HepG2 (cell line): ENCODE data around the gene GRK5. TPM values are rescaled to one million over a fixed set of nuclear protein-coding genes. Genes with fewer than 3 reads are reported as not detected.

Experiments
- ATAC-seq: fragments of 200-7000 bp; cut with Tn5 transposase; 3 replicates; pipeline ENCODE4 v1.9.1; 2020; ENCODE audit warnings: mild to moderate bottlenecking, moderate library complexity
- BruUV-seq: library from RNA; stranded (reverse); fragments of 400-500 nt; replicated peaks from 2 replicates; lab custom pipeline; 2021; lab: Mats Ljungman, UMichigan
- CTCF ChIA-PET: fragments of 300-600 bp; formaldehyde crosslinking; extraction: SDS; loops from one replicate; lab custom pipeline; 2021; ENCODE audit warnings: low total read pairs, inconsistent platforms, low intra/inter-chr PET ratio; lab: Yijun Ruan, JAX
- POLR2A ChIA-PET: fragments of 350-600 bp; sonication (Branson Sonifier 250); formaldehyde crosslinking; loops from one replicate; lab custom pipeline; 2020; ENCODE audit warnings: antibody characterized with exemption, inconsistent platforms; lab: Yijun Ruan, JAX
- DNase-seq: peaks from one replicate; pipeline ENCODE4 v3.0.0-alpha.2; 2015; ENCODE audit warnings: low spot score
- FAIRE-seq: peaks from 3 replicates; lab custom pipeline; 2011; peaks lifted over from hg19 to GRCh38; lab: Jason Lieb, UNC
- H2AFZ ChIP-seq: one replicate; pipeline ENCODE4 v1.6.1; 2011; ENCODE audit warnings: low read length, inconsistent platforms
- H3K27ac ChIP-seq: fragments of 300-600 bp; 3 replicates; pipeline ENCODE4 v1.8.0; 2011; ENCODE audit warnings: mixed run types, mild to moderate bottlenecking, mixed read lengths, low read length, inconsistent platforms; ENCODE audit not compliant: insufficient read depth; ENCODE audit errors: extremely low read length
- H3K27me3 ChIP-seq, 2 experiments: fragments of 200-600 bp in 1 of 2; 2 replicates in 1 of 2; 3 replicates in 1 of 2; pipeline versions ENCODE4 v1.6.0 to v1.8.0; 2011; ENCODE audit warnings: low read length in 2 of 2, mild to moderate bottlenecking in 2 of 2, moderate library complexity in 2 of 2, inconsistent platforms in 1 of 2; ENCODE audit not compliant: insufficient read depth in 2 of 2, control insufficient read depth in 1 of 2
- H3K36me3 ChIP-seq, 2 experiments: fragments of 200-600 bp in 1 of 2; replicated peaks in 1 of 2; 2 replicates in 1 of 2; 3 replicates in 1 of 2; pipeline versions ENCODE4 v1.5.1 to v1.8.0; 2011; ENCODE audit warnings: low read length in 2 of 2, inconsistent platforms in 1 of 2; ENCODE audit not compliant: insufficient read depth in 2 of 2, control insufficient read depth in 1 of 2
- H3K4me1 ChIP-seq: 2 replicates; pipeline ENCODE4 v1.5.1; 2012; ENCODE audit warnings: low read length, inconsistent platforms; ENCODE audit not compliant: insufficient read depth
- H3K4me2 ChIP-seq: 2 replicates; pipeline ENCODE4 v1.6.0; 2011; ENCODE audit warnings: low read depth, low read length, inconsistent platforms
- H3K4me3 ChIP-seq, 3 experiments: fragments of 200-600 bp in 1 of 3; sonication (generic), shearing (Covaris generic) in 1 of 3; replicated peaks in 1 of 3; 2 replicates each; pipeline ENCODE4 v1.5.1; 2011 to 2016; ENCODE audit warnings: low read length in 3 of 3, inconsistent platforms in 2 of 3, low read depth in 2 of 3, mild to moderate bottlenecking in 2 of 3, control low read depth in 1 of 3, mixed read lengths in 1 of 3; ENCODE audit not compliant: insufficient read depth in 1 of 3
- H3K79me2 ChIP-seq: one replicate; pipeline ENCODE4 v1.6.1; 2011; ENCODE audit warnings: low read length, inconsistent platforms; ENCODE audit not compliant: insufficient read depth
- H3K9ac ChIP-seq: 2 replicates; pipeline ENCODE4 v1.6.0; 2011; ENCODE audit warnings: mild to moderate bottlenecking, low read depth, low read length, inconsistent platforms; ENCODE audit not compliant: insufficient read depth
- H3K9me3 ChIP-seq: 2 replicates; pipeline ENCODE4 v1.5.1; 2012; ENCODE audit warnings: mild to moderate bottlenecking, low read length
- H4K20me1 ChIP-seq: 2 replicates; pipeline ENCODE4 v1.6.0; 2011; ENCODE audit warnings: inconsistent platforms, mild to moderate bottlenecking, low read length, moderate library complexity; ENCODE audit not compliant: insufficient read depth
- HNRNPK ChIP-seq: fragments of 200-400 bp; formaldehyde crosslinking; IDR thresholded peaks from 2 replicates; pipeline ENCODE4 v1.6.1; 2018; ENCODE audit warnings: low read length, low read depth, moderate library complexity, mild to moderate bottlenecking; ENCODE audit not compliant: poor library complexity, severe bottlenecking
- KAT7 ChIP-seq: IDR thresholded peaks from 2 replicates; pipeline ENCODE4 v1.6.1; 2018; ENCODE audit warnings: borderline replicate concordance, missing compliant biosample characterization
- NFE2L1 ChIP-seq: sonication (generic); formaldehyde crosslinking; IDR thresholded peaks from 2 replicates; pipeline ENCODE4 v1.4.0; 2020; ENCODE audit warnings: missing genetic modification reagents, mild to moderate bottlenecking, borderline replicate concordance
- NR1H2 ChIP-seq: sonication (generic); formaldehyde crosslinking; IDR thresholded peaks from 2 replicates; pipeline ENCODE4 v1.8.1; 2022; ENCODE audit warnings: low read depth, missing genetic modification reagents, borderline replicate concordance
- PRDM15 ChIP-seq: sonication (generic); formaldehyde crosslinking; IDR thresholded peaks from 2 replicates; pipeline ENCODE4 v1.4.0; 2020; ENCODE audit warnings: missing genetic modification reagents
- RARA ChIP-seq: IDR thresholded peaks from 2 replicates; pipeline ENCODE4 v1.6.1; 2016; ENCODE audit warnings: missing genetic modification reagents, missing compliant biosample characterization
- ZFP36 ChIP-seq: fragments of 150-350 bp; IDR thresholded peaks from 2 replicates; pipeline ENCODE4 v1.6.1; 2018; ENCODE audit warnings: borderline replicate concordance, low read length, low read depth; ENCODE audit not compliant: partially characterized antibody
- ZMYM3 ChIP-seq: sonication (generic); formaldehyde crosslinking; IDR thresholded peaks from 2 replicates; pipeline ENCODE4 v1.5.1; 2020; ENCODE audit warnings: mild to moderate bottlenecking, missing genetic modification reagents
- ZMYM4 ChIP-seq: sonication (generic); formaldehyde crosslinking; IDR thresholded peaks from 2 replicates; pipeline ENCODE4 v1.8.1; 2023; ENCODE audit warnings: mild to moderate bottlenecking, missing genetic modification reagents
- ZNF33A ChIP-seq: sonication (generic); formaldehyde crosslinking; IDR thresholded peaks from 2 replicates; pipeline ENCODE4 v1.5.1; 2020; ENCODE audit warnings: missing genetic modification reagents, mild to moderate bottlenecking, moderate library complexity, borderline replicate concordance
- ZNF510 ChIP-seq: sonication (generic); formaldehyde crosslinking; IDR thresholded peaks from 2 replicates; pipeline ENCODE4 v1.4.0; 2020; ENCODE audit warnings: low read depth, mild to moderate bottlenecking, missing genetic modification reagents
- ZNF619 ChIP-seq: sonication (generic); formaldehyde crosslinking; IDR thresholded peaks from 2 replicates; pipeline ENCODE4 v1.4.0; 2020; ENCODE audit warnings: mild to moderate bottlenecking, missing genetic modification reagents
- WGBS: methylation state at CpG from one replicate; pipeline ENCODE4 v1.1.6; 2017; ENCODE audit warnings: low lambda C conversion rate; 5-methylcytosine and 5-hydroxymethylcytosine counted together
- in situ Hi-C: cut with HindIII; loops from 2 replicates; pipeline ENCODE4 v1.10.0; 2017; ENCODE audit warnings: low pct_unique_long_range_greater_than_20kb; ENCODE audit not compliant: extremely low pct_ligation_motif_present
- intact Hi-C: fragments of 100-400 bp; cut with micrococcal nuclease; formaldehyde crosslinking; loops from one replicate; pipeline ENCODE4 v1.10.0; 2022; ENCODE audit not compliant: unreplicated experiment
- polyA plus RNA-seq, 8 experiments: library from polyadenylated mRNA; depleted of rRNA in 3 of 8; stranded (reverse) in 7 of 8; unstranded in 1 of 8; fragments of >200 nt; fragmentation: Illumina TruSeq in 4 of 8; extraction: Trizol in 4 of 8; gene quantifications; 2 replicates each; pipeline versions ENCODE4 v1.2.1 to v1.2.3, GENCODE V29; 2011 to 2016; ENCODE audit warnings: low read depth in 4 of 8, missing spikeins in 1 of 8, mixed read lengths in 1 of 8; ENCODE audit not compliant: insufficient read depth in 1 of 8
- total RNA-seq, 5 experiments: library from RNA; depleted of rRNA; stranded (reverse); fragments of >200 nt; fragmentation: Illumina TruSeq; extraction: Trizol; gene quantifications; 2 replicates each; pipeline ENCODE4 v1.2.3, GENCODE V29; 2016; ENCODE audit warnings: low read depth in 1 of 5

The GRK5 gene
- total and polyA plus RNA-seq, 2 of the 13 experiments (the other 11 are each of a cell fraction or from before 2014, with no cell fraction given) = 10.4 to 12.6 TPM

- Histone ChIP-seq H3K36me3 (peaks cover 0 to 6% of the 10 kb centered on the region in 2 experiments; a peak in 1 of 5 replicates), H4K20me1 (no peaks in the 10 kb centered on the region), H3K79me2 (no peaks in the 10 kb centered on the region), H3K27me3 (no peaks in the 10 kb centered on the region), H3K27ac (no peak overlapping the region), H3K4me3 (no peak overlapping the region), H3K4me2 (no peak overlapping the region), H3K4me1 (peaks cover 35% of the 10 kb centered on the region), H2AFZ (no peak overlapping the region), H3K9ac (no peak overlapping the region), H3K9me3 (no peaks in the 10 kb centered on the region)
- WGBS = 93% methylated on average over 12 of the region's 12 CpGs
- FAIRE-seq (no peak), ATAC-seq (no peak), DNase-seq (no peak)
- in situ Hi-C loops = no loop called here
- intact Hi-C loops = no loop called here
- ChIA-PET CTCF (no interaction called here), POLR2A (no interaction called here)
- BruUV-seq = no TSS peak
- TF ChIP-seq ZNF510 = no peak
- no peak for TF ChIP-seq KAT7 (CRISPR knock-in tag)
- TF ChIP-seq RARA = no peak
- no peak for TF ChIP-seq ZMYM3 (CRISPR knock-in tag)
- no peak for TF ChIP-seq ZMYM4
- TF ChIP-seq ZNF33A (CRISPR knock-in tag) = no peak
- TF ChIP-seq HNRNPK = no peak
- no peak for TF ChIP-seq NR1H2 (CRISPR knock-in tag)
- no peak for TF ChIP-seq ZNF619 (CRISPR knock-in tag)
- TF ChIP-seq ZFP36 = no peak
- no peak for TF ChIP-seq NFE2L1 (CRISPR knock-in tag)
- TF ChIP-seq PRDM15 = no peak
Measured at GRCh38 chr10:119365773-119366599, 158.6 kb downstream of the GRK5 start.
